Neural cell (in vitro differentiated cells): Measurements from ENCODE around the gene GRIN3B. TPM values are rescaled to one million over a fixed set of nuclear protein-coding genes. Genes with fewer than 3 reads are reported as not detected.

Experiments
- H2AFZ ChIP-seq: fragments of 200-600, 300-800 bp; sonication (generic), shearing (Covaris generic); 2 replicates; pipeline ENCODE4 v1.6.0; 2014; ENCODE audit warnings: low read depth, mild to moderate bottlenecking, antibody characterized with exemption, low read length, moderate library complexity
- H3F3A ChIP-seq: fragments of 200-600 bp; shearing (Covaris generic); 2 replicates; pipeline ENCODE4 v1.6.1; 2016; ENCODE audit warnings: mild to moderate bottlenecking, moderate library complexity, mixed read lengths, antibody characterized with exemption, low read length; ENCODE audit not compliant: insufficient read depth, poor library complexity, severe bottlenecking
- H3K27ac ChIP-seq: fragments of 200-600, 300-800 bp; sonication (generic), shearing (Covaris generic); 2 replicates; pipeline ENCODE4 v1.5.1; 2014; ENCODE audit warnings: mild to moderate bottlenecking, low read length, moderate library complexity
- H3K27me3 ChIP-seq: fragments of 300-800, 200-600 bp; sonication (generic), shearing (Covaris generic); 2 replicates; pipeline ENCODE4 v1.6.0; 2014; ENCODE audit warnings: mild to moderate bottlenecking, low read depth, low read length, moderate library complexity; ENCODE audit not compliant: insufficient read depth
- H3K36me3 ChIP-seq: fragments of 300-800, 200-600 bp; sonication (generic), shearing (Covaris generic); 2 replicates; pipeline ENCODE4 v1.5.1; 2014; ENCODE audit warnings: mild to moderate bottlenecking, antibody characterized with exemption, low read length, moderate library complexity; ENCODE audit not compliant: insufficient read depth
- H3K4me2 ChIP-seq: fragments of 300-800, 200-600 bp; sonication (generic), shearing (Covaris generic); 2 replicates; pipeline ENCODE4 v1.6.0; 2014; ENCODE audit warnings: mild to moderate bottlenecking, low read length
- H3K4me3 ChIP-seq: fragments of 300-800, 200-600 bp; sonication (generic), shearing (Covaris generic); 2 replicates; pipeline ENCODE4 v1.5.1; 2014; ENCODE audit warnings: mild to moderate bottlenecking, low read length, moderate library complexity
- H3K79me2 ChIP-seq: fragments of 200-600 bp; shearing (Covaris generic); replicated peaks from 2 replicates; pipeline ENCODE4 v1.6.0; 2014; ENCODE audit warnings: mild to moderate bottlenecking, low read length, moderate library complexity; ENCODE audit not compliant: insufficient read depth
- H3K9ac ChIP-seq: fragments of 300-800, 200-600 bp; sonication (generic), shearing (Covaris generic); 2 replicates; pipeline ENCODE4 v1.6.1; 2016; ENCODE audit warnings: mild to moderate bottlenecking, low read length, mixed read lengths
- H3K9me2 ChIP-seq: fragments of 200-600 bp; shearing (Covaris generic); 2 replicates; pipeline ENCODE4 v1.6.1; 2016; ENCODE audit warnings: mild to moderate bottlenecking, low read length, mixed read lengths; ENCODE audit not compliant: insufficient read depth
- H3K9me3 ChIP-seq: fragments of 200-600, 300-800 bp; sonication (generic), shearing (Covaris generic); 2 replicates; pipeline ENCODE4 v1.6.1; 2016; ENCODE audit warnings: mild to moderate bottlenecking, mixed run types, low read length, moderate library complexity, mixed read lengths
- H4K20me1 ChIP-seq: fragments of 200-600 bp; shearing (Covaris generic); 2 replicates; pipeline ENCODE4 v1.6.1; 2016; ENCODE audit warnings: mild to moderate bottlenecking, mixed run types; ENCODE audit not compliant: insufficient read depth
- EP300 ChIP-seq: fragments of 450-650 bp; conservative IDR thresholded peaks from 2 replicates; pipeline ENCODE4 v1.6.1; 2014; ENCODE audit warnings: antibody characterized with exemption, mild to moderate bottlenecking, moderate library complexity; ENCODE audit not compliant: poor library complexity, severe bottlenecking
- EZH2 ChIP-seq: fragments of 200-600, 300-800 bp; shearing (Covaris generic), sonication (generic); IDR thresholded peaks from 2 replicates; pipeline ENCODE4 v1.6.1; 2014; ENCODE audit warnings: antibody characterized with exemption, low read length, borderline replicate concordance, mild to moderate bottlenecking; ENCODE audit not compliant: insufficient read depth, poor library complexity, severe bottlenecking
- MXI1 ChIP-seq: fragments of 450-650 bp; conservative IDR thresholded peaks from 2 replicates; pipeline ENCODE4 v1.6.1; 2014; ENCODE audit warnings: antibody characterized with exemption, mild to moderate bottlenecking; ENCODE audit not compliant: poor library complexity, severe bottlenecking
- POLR2AphosphoS5 ChIP-seq: IDR thresholded peaks from 2 replicates; pipeline ENCODE4 v1.6.1; 2012
- RAD21 ChIP-seq: fragments of 450-650 bp; conservative IDR thresholded peaks from 2 replicates; pipeline ENCODE4 v1.6.1; 2014; ENCODE audit warnings: antibody characterized with exemption, mild to moderate bottlenecking, moderate library complexity
- REST ChIP-seq: IDR thresholded peaks from 2 replicates; pipeline ENCODE4 v1.6.1; 2012; ENCODE audit warnings: borderline replicate concordance
- SMC3 ChIP-seq: fragments of 450-650 bp; conservative IDR thresholded peaks from 2 replicates; pipeline ENCODE4 v1.6.1; 2014; ENCODE audit warnings: antibody characterized with exemption, mild to moderate bottlenecking, moderate library complexity; ENCODE audit not compliant: poor library complexity
- TAF1 ChIP-seq: IDR thresholded peaks from 2 replicates; pipeline ENCODE4 v1.6.1; 2012; ENCODE audit warnings: low read depth
- polyA plus RNA-seq: library from polyadenylated mRNA; depleted of rRNA; stranded (reverse); fragments of >200 nt; gene quantifications from 2 replicates; pipeline ENCODE4 v1.2.3, GENCODE V29; 2014
- TF ChIP-seq, protein P1 (sequence below): fragments of 450-650 bp; IDR thresholded peaks from 2 replicates; pipeline ENCODE4 v1.5.1; 2014; ENCODE audit warnings: antibody characterized with exemption, mild to moderate bottlenecking, moderate library complexity; ENCODE audit not compliant: poor library complexity, severe bottlenecking

The GRIN3B gene
- polyA plus RNA-seq, 1 donor from 2014 or later: 0.46 TPM

- TF ChIP-seq EZH2: no peak
- no peak for TF ChIP-seq POLR2AphosphoS5
- TF ChIP-seq, protein P1, sequence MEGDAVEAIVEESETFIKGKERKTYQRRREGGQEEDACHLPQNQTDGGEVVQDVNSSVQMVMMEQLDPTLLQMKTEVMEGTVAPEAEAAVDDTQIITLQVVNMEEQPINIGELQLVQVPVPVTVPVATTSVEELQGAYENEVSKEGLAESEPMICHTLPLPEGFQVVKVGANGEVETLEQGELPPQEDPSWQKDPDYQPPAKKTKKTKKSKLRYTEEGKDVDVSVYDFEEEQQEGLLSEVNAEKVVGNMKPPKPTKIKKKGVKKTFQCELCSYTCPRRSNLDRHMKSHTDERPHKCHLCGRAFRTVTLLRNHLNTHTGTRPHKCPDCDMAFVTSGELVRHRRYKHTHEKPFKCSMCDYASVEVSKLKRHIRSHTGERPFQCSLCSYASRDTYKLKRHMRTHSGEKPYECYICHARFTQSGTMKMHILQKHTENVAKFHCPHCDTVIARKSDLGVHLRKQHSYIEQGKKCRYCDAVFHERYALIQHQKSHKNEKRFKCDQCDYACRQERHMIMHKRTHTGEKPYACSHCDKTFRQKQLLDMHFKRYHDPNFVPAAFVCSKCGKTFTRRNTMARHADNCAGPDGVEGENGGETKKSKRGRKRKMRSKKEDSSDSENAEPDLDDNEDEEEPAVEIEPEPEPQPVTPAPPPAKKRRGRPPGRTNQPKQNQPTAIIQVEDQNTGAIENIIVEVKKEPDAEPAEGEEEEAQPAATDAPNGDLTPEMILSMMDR: no peak
- TF ChIP-seq MXI1: no peak
- TF ChIP-seq RAD21: no peak
- TF ChIP-seq SMC3: no peak
- TF ChIP-seq TAF1: no peak
- TF ChIP-seq REST: no peak
- TF ChIP-seq EP300: no peak
- no peaks in the 10 kb centered on the region for H3F3A ChIP-seq
- H3K4me2 ChIP-seq: no peak overlapping the region
- peaks cover 3% of the 10 kb centered on the region for H4K20me1 ChIP-seq
- H3K36me3 ChIP-seq: no peaks in the 10 kb centered on the region
- no peak overlapping the region for H3K27ac ChIP-seq
- H3K9me2 ChIP-seq: no peaks in the 10 kb centered on the region
- H3K4me3 ChIP-seq: no peak overlapping the region
- H3K9ac ChIP-seq: no peak overlapping the region
- H3K9me3 ChIP-seq: no peaks in the 10 kb centered on the region
- H3K79me2 ChIP-seq: peaks cover 9% of the 10 kb centered on the region
- H3K27me3 ChIP-seq: no peaks in the 10 kb centered on the region
- no peak overlapping the region for H2AFZ ChIP-seq
Measured at GRCh38 chr19:1012334-1012733, 12.1 kb downstream of the GRIN3B start.

DNA sequence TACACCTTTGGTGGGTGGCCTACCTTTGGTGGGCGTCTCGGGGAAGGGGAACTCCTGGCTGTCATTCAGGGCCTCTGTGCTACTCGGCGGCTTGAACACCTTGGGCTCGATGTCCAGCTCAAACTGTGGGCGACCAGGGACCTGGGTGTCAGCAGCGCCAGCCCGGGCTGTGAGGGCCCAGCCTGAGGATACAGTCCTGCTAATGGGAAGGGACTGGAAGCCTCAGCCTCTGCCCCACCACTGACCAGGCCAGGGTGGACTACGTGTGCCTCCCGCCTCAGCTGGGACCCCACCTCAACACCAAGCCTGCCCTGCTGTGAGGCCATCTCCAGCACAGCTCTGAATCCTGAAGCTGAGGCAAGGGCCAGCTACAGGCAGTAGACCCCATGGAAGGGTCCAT is 13.0 kb downstream of the GRIN3B start:
- Histone ChIP-seq H3K9ac (no peak overlapping the region), H3K27me3 (no peaks in the 10 kb centered on the region), H3K9me3 (no peaks in the 10 kb centered on the region), H3K4me2 (no peak overlapping the region), H3K9me2 (no peaks in the 10 kb centered on the region), H3K36me3 (no peaks in the 10 kb centered on the region), H4K20me1 (peaks cover 11% of the 10 kb centered on the region), H3K4me3 (no peak overlapping the region), H2AFZ (no peak overlapping the region), H3F3A (no peaks in the 10 kb centered on the region), H3K79me2 (peaks cover 17% of the 10 kb centered on the region), H3K27ac (no peak overlapping the region)
- TF ChIP-seq MXI1 (no peak), EP300 (no peak), REST (no peak), EZH2 (no peak), SMC3 (no peak)
- TF ChIP-seq, protein P1: no peak
